GM21423 (cell line): Measurements from ENCODE around the gene ADGRE2.
"Not testable (repeated sequence)": the region's sequence is repeated elsewhere in the genome, so short reads cannot be mapped to it uniquely, and the experiment has no call there.

Source experiments
- ATAC-seq: cut with Tn5 transposase; IDR thresholded peaks from one replicate; pipeline ENCODE4 v1.9.1; 2021; ENCODE audit warnings: mild to moderate bottlenecking, moderate library complexity; ENCODE audit not compliant: unreplicated experiment

ADGRE2 gene

DNA sequence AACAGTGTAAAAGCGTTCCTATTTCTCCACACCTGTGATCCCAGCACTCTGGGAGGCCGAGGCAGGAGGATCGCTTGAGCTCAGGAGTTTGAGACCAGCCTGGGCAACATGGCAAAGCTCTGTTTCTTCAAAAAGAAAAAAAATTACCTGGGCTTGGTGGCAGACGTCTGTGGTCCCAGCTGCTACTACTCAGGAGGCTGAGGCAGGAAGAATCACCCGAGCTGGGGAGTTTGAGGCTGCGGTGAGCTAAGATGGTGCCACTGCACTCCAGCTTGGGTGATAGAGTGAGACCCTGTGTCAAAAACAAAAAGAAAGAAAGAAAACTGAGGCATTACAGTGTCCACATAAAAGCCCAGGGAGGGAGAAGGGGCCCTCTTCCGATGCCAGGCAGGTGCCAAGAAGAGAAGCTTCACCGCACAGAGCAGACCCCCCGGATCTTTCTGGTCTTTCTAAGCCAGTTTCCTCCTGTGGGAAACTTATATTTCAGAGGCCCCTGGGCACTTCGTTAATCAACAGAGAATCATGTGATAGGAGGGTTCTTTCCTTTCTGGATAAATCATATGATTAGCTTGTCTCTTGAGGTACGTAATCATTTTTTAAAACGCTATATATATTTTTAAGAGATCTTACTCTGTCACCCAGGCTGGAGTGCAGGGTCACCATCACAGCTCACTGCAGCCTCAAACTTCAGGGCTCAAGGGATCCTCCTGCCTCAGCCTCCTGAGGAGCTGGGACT, at the start of gene ADGRE2:
Gene ADGRE2, minus strand, starts transcription at position 451 of the 736 bp plus-strand sequence. CDS start 1,804 bp downstream, outside the sequence.
- not testable (repeated sequence) for ATAC-seq

DNA sequence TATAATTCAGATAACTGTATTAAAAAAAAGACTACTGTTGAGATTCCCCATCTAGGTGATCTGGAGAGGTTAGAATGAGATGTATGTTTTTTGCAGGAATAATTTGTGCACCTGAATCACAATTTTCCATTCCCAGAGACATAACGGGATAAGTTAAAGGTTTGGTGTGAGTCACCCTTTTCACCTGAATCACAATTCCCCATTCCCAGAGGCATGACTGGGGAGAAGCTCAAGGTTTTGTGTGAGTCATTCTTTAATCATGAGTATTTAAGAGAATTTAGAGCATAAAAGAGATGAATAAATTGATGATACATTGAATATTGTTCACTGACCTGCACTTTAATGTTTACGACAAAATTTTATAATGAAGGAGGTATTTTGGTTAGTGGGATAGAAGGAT, 47.6 kb upstream of the ADGRE2 start:
- no peak for ATAC-seq

GRCh38 chr19:14821937-14822336, 43.6 kb upstream of the ADGRE2 start:
- no peak for ATAC-seq

- ATAC-seq, result no peak
These were observed 40.2 kb upstream of the ADGRE2 start for GRCh38 chr19:14818588-14818987.

DNA sequence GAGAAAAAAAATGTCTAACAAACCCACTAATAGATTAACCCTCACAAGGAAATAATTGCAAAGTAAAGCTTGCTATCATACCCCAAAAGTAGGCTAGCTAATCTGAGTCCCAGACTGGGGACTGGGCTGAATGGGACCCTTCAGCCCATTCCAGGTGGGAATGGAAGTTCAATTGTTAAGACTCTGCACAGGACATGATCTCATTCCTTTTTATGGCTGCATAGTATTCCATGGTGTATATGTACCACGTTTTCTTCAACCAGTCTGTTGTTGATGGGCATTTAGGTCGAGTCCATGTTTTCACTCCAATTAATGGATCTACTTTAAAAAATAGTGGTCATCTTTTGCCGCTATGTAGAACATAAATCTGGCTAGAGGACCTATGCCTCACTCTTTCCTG, 38.7 kb upstream of the ADGRE2 start:
- no peak for ATAC-seq

- no peak for ATAC-seq
These were observed 36.8 kb upstream of the ADGRE2 start for GRCh38 chr19:14814982-14815652.

DNA sequence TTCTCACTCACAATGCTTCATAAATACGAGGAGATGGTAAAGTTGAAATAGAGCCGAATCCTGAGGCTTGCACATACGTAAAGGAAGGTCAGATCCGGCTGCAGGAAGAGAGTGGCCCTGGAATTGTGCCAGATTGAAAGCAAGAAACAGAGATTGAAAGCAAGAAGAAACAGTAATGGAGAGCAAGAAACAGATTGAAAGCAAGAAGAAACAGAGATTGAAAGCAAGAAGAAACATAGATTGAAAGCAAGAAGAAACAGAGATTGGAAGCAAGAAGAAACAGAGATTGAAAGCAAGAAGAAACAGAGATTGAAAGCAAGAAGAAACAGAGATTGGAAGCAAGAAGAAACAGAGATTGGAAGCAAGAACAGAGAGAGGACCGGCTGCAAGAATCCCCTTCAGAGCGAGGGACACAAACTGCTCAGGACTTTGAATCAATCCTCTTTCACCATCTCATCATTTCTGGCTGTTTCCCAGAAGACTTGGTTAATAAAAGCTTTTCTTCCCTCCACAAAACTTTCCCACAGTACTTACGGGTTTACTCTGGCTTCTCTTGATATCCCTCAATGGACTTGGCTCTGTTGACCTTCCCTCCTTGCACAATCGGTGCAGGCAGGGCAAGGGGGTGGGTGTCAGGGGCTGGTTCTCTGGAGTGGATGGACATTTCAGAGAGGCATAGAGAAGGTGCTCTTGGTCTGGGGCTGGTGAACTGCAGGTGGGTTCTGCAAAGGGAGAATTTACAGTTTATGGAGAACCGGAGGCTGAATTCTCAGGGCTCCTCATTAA, 31.1 kb upstream of the ADGRE2 start:
- no peak for ATAC-seq

GRCh38 chr19:14804765-14805164, 26.4 kb upstream of the ADGRE2 start:
- ATAC-seq, result no peak

- ATAC-seq, result no peak
These were observed 20.4 kb upstream of the ADGRE2 start for GRCh38 chr19:14798760-14799159.

GRCh38 chr19:14796021-14796420, 17.7 kb upstream of the ADGRE2 start:
- ATAC-seq, result no peak

DNA sequence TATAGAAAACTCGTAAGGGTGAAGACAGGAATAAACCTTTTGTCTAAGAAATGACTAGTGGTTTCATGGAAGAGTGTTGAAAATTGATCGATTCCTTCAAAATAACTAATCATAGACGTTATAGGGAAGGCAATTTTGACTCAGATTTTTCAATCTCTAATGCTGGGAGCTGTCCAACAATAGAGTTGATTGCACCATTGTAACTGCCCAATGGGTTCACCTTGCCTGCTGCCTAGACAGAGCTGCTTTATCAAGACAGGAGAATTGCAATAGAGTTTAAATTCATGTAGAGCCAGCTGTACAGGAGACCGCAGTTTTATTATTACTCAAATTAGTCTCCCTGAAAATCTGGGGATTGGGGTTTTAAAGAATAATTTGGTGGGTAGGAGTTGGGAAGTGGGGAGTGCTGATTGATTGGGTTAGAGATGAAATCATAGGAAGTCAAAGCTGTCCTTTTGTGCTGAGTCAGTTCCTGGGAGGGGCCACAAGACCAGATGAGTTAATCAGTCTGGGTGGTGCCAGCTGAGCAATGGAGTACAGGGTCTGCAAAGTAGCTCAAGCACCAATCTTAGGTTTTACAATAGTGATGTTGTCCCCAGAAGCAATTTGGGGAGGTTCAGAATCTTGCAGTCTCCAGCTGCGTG, 16.8 kb upstream of the ADGRE2 start:
- no peak for ATAC-seq

DNA sequence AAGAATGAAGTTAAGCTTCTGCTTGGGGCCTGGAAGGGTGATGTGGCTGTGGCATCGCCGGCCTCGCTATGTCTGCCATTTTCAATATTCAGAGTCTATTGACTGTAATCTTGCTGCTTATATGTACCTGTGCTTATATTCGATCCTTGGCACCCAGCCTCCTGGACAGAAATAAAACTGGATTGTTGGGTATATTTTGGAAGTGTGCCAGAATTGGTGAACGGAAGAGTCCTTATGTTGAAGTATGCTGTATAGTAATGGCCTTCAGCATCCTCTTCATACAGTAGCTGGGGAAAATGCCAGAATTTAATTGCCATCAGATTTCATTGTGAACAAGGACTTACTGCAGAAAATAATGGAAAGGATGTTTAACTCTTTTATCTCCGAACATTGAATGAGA, 13.9 kb upstream of the ADGRE2 start:
- ATAC-seq, result not testable (repeated sequence)

- no peak for ATAC-seq
These were observed 8.1 kb upstream of the ADGRE2 start for GRCh38 chr19:14786421-14786851.

DNA sequence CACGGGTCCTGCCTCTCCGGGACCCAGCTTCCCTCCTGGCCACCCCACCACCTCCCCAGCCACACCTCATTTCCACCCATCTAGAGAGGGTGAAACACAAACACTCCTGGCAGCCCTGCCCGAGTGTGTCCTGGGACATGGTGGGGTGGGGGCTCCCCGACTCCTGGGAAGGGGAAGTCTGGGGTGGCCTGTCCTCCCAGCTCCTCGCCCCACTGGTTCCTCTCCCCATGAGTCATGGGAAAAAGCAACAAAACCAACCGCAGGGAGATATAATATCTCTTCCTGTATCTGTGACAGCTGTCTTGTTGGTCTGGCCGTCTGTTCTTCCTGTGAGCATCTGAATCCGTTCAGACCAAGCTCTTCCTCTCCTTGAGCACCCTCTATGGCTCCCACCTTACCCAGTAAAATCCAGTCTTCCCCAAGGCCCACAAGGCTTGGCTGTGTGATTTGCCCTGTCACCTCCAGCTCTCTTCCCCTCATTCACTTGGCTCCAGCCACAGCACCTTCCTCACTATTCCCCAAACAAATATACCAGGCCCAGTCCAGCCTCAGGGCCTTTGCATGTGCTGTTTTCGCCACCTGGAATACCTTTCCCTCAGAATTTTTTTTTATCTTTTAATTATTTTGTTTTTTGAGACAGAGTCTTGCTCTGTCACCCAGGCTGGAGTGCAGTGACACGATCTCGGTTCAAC, 6.9 kb upstream of the ADGRE2 start:
- ATAC-seq, result peak; percentile 37

- peak; percentile 60 for ATAC-seq
These were observed 6.4 kb upstream of the ADGRE2 start for GRCh38 chr19:14784730-14785101.

DNA sequence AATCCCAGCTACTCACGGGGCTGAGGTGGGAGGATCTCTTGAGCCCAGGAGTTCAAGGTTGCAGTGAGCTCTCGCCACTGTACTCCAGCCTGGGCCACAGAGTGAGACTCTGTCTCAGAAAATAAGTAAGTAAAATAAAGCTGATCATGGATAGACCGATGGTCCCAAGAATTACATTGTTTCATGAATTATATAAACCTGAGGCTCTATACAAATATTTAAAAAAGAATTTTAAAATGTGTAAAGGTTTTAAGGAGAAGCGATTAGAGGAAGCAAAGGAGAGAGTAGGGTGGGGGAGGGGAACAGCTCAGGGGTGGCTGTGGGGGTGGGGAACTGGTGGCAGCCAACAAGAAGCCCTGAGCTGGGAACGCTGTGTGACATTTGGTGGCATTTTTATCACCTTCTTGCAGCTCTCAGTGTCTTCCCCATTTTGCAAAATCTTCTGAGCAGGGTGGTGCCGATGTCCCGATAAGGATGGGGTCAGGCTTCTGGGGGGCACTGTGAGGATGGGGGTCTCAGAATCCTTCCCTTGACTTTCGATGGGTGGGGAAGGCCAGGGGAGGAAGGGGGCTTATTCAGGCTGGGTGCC, 5.1 kb upstream of the ADGRE2 start:
- ATAC-seq, result not testable (repeated sequence)

GRCh38 chr19:14782626-14783409, 4.5 kb upstream of the ADGRE2 start:
- no peak for ATAC-seq

GRCh38 chr19:14781713-14782536, 3.6 kb upstream of the ADGRE2 start:
- not testable (repeated sequence) for ATAC-seq
